Prostate gland (tissue), 2 donors: ENCODE results near the gene CTNNA3. TPM values are rescaled to one million over a fixed set of nuclear protein-coding genes. Genes with fewer than 3 reads are reported as not detected.

Experiments used
- DNase-seq: peaks from one replicate; pipeline ENCODE4 v3.0.0-alpha.2; 2019; ENCODE audit warnings: low spot score
- H3K27ac ChIP-seq, 2 donors: fragments of 200-600 bp; sonication (generic); 2 replicates each; pipeline ENCODE4 v1.5.1; 2017 to 2019
- H3K27me3 ChIP-seq: fragments of 200-600 bp; sonication (generic); replicated peaks from 2 replicates; pipeline ENCODE4 v1.5.1; 2019; ENCODE audit not compliant: insufficient read depth
- H3K36me3 ChIP-seq, 2 donors: fragments of 200-600 bp; sonication (generic); 1 replicate in 1 of 2; 2 replicates in 1 of 2; pipeline versions ENCODE4 v1.5.1 to v1.8.1; 2017 to 2019
- H3K4me1 ChIP-seq: fragments of 200-600 bp; sonication (generic); replicated peaks from 2 replicates; pipeline ENCODE4 v1.5.1; 2019
- H3K4me3 ChIP-seq, 2 donors: fragments of 200-600 bp; sonication (generic); 2 replicates each; pipeline ENCODE4 v1.5.1; 2017 to 2019
- H3K9me3 ChIP-seq: fragments of 200-600 bp; sonication (generic); 2 replicates; pipeline ENCODE4 v1.5.1; 2017
- CTCF ChIP-seq, 4 experiments: fragments of 200-600 bp in 2 of 4; fragments of 450-650 bp in 2 of 4; sonication (generic) in 2 of 4; IDR thresholded peaks; 1 replicate in 3 of 4; 2 replicates in 1 of 4; pipeline ENCODE4 v1.5.1; 2016 to 2019; ENCODE audit warnings: antibody characterized with exemption in 4 of 4, mild to moderate bottlenecking in 2 of 4, moderate library complexity in 2 of 4
- POLR2A ChIP-seq: fragments of 450-650 bp; IDR thresholded peaks from one replicate; pipeline ENCODE4 v1.6.1; 2016; ENCODE audit warnings: antibody characterized with exemption, mild to moderate bottlenecking
- POLR2AphosphoS5 ChIP-seq: sonication (generic); formaldehyde crosslinking; IDR thresholded peaks from one replicate; pipeline ENCODE4 v1.6.1; 2017; ENCODE audit warnings: antibody characterized with exemption
- WGBS: methylation state at CpG from one replicate; pipeline ENCODE4 v1.1.5; 2018; 5-methylcytosine and 5-hydroxymethylcytosine counted together
- intact Hi-C: fragments of 100-400 bp; cut with DNase I; formaldehyde crosslinking; loops from one replicate; pipeline ENCODE4 v1.14.2; 2022
- total RNA-seq, 2 donors: library from RNA; depleted of rRNA; stranded (reverse); fragments of >200 nt; gene quantifications; one replicate each; pipeline ENCODE4 v1.1.0, GENCODE V29; 2016

Gene CTNNA3
- total RNA-seq, 2 donors from 2014 or later, result 0.27 to 7.2 TPM

DNA sequence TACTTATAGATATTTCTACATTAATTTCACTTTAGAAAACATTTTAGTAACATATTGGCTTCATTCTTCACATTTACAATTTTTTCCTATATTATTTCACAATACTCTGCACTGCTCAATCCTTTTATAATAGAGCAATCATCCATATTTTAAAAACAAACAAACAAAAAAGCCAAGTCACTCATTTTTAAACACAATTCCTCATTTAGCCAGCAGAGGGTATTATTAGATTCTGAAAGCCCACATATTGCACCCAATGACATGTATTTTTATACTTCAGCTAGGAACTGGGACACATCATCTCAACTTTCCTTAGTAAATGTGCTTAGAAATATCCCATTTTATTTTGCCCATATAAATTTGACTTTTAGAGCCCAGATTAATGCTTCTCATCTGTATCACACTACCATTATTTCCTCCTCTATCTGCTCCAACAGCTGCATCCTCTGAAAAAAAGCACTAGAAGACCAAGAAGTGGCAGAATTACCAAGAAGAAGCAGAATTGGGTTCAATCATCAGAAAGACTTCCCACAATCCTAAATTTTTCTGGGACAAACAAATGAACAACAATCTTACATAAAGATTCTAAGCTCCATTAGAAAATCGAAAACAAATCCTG lies 29.5 kb downstream of the CTNNA3 start:
- Histone ChIP-seq H3K27me3 (no peaks in the 10 kb centered on the region), H3K4me3 (no peak overlapping the region), H3K36me3 (no peaks in the 10 kb centered on the region), H3K9me3 (no peaks in the 10 kb centered on the region), H3K27ac (no peak overlapping the region), H3K4me1 (no peaks in the 10 kb centered on the region)
- 81% methylated on average over 1 of the region's 1 CpG for WGBS
- intact Hi-C loops, result no loop called here
- no peak for DNase-seq
- TF ChIP-seq CTCF (IDR thresholded peaks at IDR 0.05) (peak in 1 of 4 experiments; percentile 34), POLR2A (no peak)

GRCh38 chr10:67665491-67665890 lies 30.5 kb downstream of the CTNNA3 start:
- intact Hi-C loops, result no loop called here
- Histone ChIP-seq H3K4me3 (no peak overlapping the region), H3K4me1 (no peaks in the 10 kb centered on the region), H3K27me3 (no peaks in the 10 kb centered on the region), H3K9me3 (no peaks in the 10 kb centered on the region), H3K27ac (no peak overlapping the region), H3K36me3 (no peaks in the 10 kb centered on the region)
- DNase-seq, result no peak
- TF ChIP-seq POLR2AphosphoS5, result no peak

GRCh38 chr10:67664942-67665341 lies 31.1 kb downstream of the CTNNA3 start:
- Histone ChIP-seq H3K27me3 (no peaks in the 10 kb centered on the region), H3K27ac (no peak overlapping the region), H3K9me3 (no peaks in the 10 kb centered on the region), H3K4me3 (no peak overlapping the region), H3K4me1 (no peaks in the 10 kb centered on the region), H3K36me3 (no peaks in the 10 kb centered on the region)
- intact Hi-C loops, result no loop called here
- 47% methylated on average over 3 of the region's 3 CpGs for WGBS
- TF ChIP-seq POLR2AphosphoS5 (no peak), POLR2A (no peak), CTCF (IDR thresholded peaks at IDR 0.05) (no peak)
- no peak for DNase-seq

- Histone ChIP-seq H3K27ac (no peak overlapping the region), H3K4me3 (no peak overlapping the region), H3K27me3 (no peaks in the 10 kb centered on the region), H3K9me3 (no peaks in the 10 kb centered on the region), H3K36me3 (no peaks in the 10 kb centered on the region), H3K4me1 (no peaks in the 10 kb centered on the region)
- intact Hi-C loops, result no loop called here
- no peak for TF ChIP-seq CTCF (IDR thresholded peaks at IDR 0.05)
- no peak for DNase-seq
- WGBS, result 65% methylated on average over 13 of the region's 13 CpGs
These were observed 32.4 kb downstream of the CTNNA3 start for GRCh38 chr10:67663449-67664087.

DNA sequence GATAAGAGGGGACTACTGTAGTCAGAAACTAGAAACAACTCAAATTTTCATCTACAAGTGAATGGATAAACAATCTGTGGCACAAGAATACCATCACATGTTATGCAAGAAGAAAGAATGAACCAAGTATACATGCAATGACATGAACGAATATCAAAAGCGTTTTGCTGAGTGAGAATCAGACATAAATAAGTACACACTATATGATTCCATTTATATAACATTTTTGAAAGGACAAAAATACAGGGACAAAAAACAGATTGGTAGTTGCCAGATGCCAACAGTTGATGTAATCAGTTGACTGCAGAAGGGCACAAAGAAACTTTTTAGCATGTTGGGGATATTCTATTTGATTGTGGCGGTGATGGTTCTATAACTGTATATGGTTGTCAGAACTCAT lies 33.6 kb downstream of the CTNNA3 start:
- H3K4me3 ChIP-seq, result no peak overlapping the region
- H3K4me1 ChIP-seq, result no peaks in the 10 kb centered on the region
- H3K9me3 ChIP-seq, result no peaks in the 10 kb centered on the region
- H3K27ac ChIP-seq, result no peak overlapping the region
- H3K36me3 ChIP-seq, result no peaks in the 10 kb centered on the region
- no peak for TF ChIP-seq POLR2AphosphoS5
- no peak for TF ChIP-seq CTCF (IDR thresholded peaks at IDR 0.05)
- no peak for TF ChIP-seq POLR2A
- 84% methylated on average over 3 of the region's 3 CpGs for WGBS
- intact Hi-C loops, result no loop called here
- no peaks in the 10 kb centered on the region for H3K27me3 ChIP-seq
- no peak for DNase-seq
